Activated CD4-positive, alpha-beta T cell treated with anti-CD3 and anti-CD28 coated beads for 24 hours (primary cell): ENCODE data around the gene RGS1.

ENCODE experiments used
- DNase-seq, 2 donors: peaks; one replicate each; pipeline ENCODE4 v3.0.0-alpha.2; 2020; ENCODE audit warnings: low read depth in 2 of 2

Gene RGS1

DNA sequence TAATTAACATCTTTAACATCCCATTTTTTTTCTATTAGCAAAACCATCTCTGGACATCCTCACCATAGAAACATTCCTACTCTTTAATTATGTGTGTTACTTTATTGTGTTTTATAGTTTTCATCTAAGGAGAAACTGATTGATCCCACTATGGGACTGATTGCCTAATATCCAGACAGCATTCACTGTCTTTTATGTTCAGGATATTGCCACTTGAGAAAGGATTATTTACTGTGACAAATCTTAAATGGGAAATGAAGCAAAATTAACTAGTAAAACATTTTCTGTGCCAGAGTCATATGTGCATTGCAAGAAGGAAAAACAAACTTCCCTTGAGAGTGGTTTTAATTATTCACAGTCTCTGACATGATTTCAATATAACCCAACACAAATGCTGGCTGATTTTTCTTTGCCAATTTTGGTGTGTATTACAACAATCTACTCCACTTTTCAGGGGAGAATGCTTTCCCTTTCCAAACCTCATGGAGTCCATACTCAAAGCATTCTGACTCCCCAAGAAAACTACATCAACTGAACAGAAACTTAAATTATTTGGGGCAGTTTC is 44.6 kb downstream of the RGS1 start:
- no peak for DNase-seq

DNA sequence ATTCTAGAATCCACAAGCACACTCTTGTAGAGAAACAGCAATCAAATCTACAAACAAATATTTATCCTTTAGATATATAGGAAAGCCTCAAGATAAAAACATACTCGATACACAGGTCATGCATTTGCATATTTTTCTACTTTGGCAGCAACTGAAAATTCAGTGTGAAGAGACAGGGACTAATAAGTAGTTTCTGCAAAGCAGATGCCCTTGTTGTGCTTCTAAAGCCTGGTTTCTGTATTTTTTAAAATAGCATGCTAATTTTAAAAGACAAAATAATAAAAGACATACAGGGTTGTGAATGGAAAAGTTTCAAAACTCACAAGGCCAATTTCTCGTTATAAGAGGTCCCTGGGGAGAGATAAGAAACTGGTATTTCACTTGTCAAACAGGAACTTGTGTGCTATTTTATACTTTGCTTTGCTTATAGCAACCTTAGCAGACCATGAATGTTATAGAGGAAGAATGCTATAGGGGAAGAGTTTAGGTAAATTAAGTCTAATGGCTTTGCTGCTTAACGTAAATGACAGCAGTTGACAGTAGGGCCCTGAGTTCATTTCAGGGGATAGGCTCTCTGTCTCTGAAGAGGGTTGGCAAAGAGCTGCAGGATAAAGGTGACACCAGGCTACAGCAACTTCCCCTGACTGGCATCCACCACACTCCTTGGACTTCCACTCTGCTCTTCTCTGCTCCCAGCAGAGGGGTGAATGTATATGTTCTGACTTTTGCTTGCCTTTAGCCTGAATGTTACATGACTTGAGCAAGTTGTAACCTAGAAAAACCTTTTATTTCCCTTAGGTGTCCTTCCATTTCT is 51.0 kb downstream of the RGS1 start:
- DNase-seq = no peak

DNA sequence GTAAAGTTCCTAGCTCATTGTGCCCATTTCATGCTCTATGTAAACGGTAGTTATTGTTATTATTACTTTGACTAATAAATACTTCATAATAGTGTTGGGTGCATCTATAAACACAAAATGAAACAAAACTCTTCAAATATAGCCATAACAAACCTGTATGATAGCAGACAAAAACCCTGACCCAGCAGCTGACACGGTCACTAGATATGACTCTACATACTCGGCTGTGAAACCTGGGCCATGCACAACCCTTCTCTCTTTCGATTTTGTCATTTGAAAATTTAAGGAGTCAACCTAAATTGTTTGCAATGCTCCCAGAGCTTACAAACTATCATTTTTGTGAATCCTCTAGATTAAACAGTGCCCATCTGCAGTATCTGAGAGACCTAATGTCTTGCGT is 52.3 kb downstream of the RGS1 start:
- DNase-seq = no peak

DNA sequence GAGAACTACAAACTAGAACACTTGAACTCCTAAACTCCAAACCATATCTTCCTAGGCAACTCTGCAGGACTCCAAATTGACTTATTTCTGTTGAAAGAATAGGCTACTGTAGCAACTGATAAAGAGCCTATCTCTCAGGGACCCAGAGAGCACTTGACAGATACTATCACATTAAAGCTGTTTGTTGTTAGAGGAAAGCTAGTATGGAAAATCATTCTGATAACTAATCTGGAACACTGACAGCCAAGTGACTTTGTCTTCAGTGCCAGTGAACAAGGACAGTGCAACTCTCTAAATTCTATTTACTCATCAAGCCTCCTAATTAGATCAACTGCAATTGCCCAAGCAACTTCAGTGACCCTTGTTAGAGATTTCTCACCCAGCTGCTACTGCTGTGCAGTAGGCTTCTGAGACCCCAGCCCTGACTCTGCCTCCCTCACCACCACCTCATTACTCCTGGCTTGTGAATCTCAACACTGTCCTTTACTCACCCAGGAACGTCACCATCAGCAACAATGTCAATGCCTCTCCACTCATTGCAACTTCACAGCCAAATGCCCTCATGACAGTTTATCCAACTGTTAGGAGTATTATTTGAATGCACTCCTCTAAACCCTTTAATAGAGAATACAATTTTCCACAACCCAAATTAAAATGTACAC is 53.0 kb downstream of the RGS1 start:
- no peak for DNase-seq

DNA sequence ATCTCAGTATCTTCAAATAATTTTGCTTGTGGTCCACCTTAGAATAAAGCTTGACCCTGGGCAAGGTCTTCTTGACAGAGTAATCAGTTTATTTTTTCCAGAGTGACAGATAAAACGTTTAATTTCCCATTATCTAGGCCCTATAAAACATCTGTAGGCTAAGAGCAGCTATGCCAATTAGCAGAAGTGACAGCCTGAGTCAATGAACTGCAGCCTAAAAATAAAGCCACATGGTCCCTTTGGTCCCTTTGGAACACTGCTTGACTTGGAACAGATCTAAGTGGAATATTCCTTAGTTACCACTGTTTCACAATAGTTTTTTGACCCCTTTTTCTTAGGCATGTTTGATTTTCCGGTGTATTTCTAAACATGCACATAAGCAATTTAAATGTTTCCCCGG is 54.0 kb downstream of the RGS1 start:
- no peak for DNase-seq
